ENCODE measurements around the gene NHEJ1. TPM values are rescaled to one million over a fixed set of nuclear protein-coding genes. Genes with fewer than 3 reads are reported as not detected.

The NHEJ1 gene
- total and polyA plus RNA-seq, 2 of the 13 experiments (the other 11 are each of a cell fraction or from before 2014, with no cell fraction given) = 30.0 to 30.7 TPM

GRCh38 chr2:219056896-219057708 is 103.5 kb downstream of the NHEJ1 start:
- Histone ChIP-seq H3K36me3 (replicated peaks in 1 of 2; ENCODE audit: control insufficient read depth in 1 of 2, insufficient read depth in 2 of 2, low read length in 2 of 2) (no peaks in the 10 kb centered on the region), H3K4me1 (ENCODE audit: insufficient read depth, low read length) (peaks cover 23% of the 10 kb centered on the region), H3K79me2 (ENCODE audit: insufficient read depth, low read length) (no peaks in the 10 kb centered on the region), H3K27me3 (ENCODE audit: control insufficient read depth in 1 of 2, insufficient read depth in 2 of 2, low read length in 2 of 2) (peaks cover 14 to 33% of the 10 kb centered on the region in 2 experiments; a peak in 4 of 5 replicates), H3K9me3 (ENCODE audit: low read length) (no peaks in the 10 kb centered on the region), H2AFZ (ENCODE audit: low read length) (no peak overlapping the region), H4K20me1 (ENCODE audit: insufficient read depth, low read length) (peaks cover 10% of the 10 kb centered on the region; the same call in 1 of the 2 replicates), H3K4me3 (replicated peaks in 1 of 3; ENCODE audit: insufficient read depth in 1 of 3, low read depth in 2 of 3, low read length in 3 of 3) (no peak overlapping the region), H3K27ac (ENCODE audit: extremely low read length, insufficient read depth, low read length) (no peak overlapping the region), H3K9ac (ENCODE audit: insufficient read depth, low read depth, low read length) (no peak overlapping the region), H3K4me2 (ENCODE audit: low read depth, low read length) (no peak overlapping the region)
- ChIA-PET POLR2A (no interaction called here), CTCF (ENCODE audit: low intra/inter-chr PET ratio, low total read pairs) (interaction anchor here (0.6 to 4.3 kb wide), 9 partner anchors 16 to 242 kb away, joined by 3 to 82 read pairs (median 5); partner anchors contain the start of gene NHEJ1)
- in situ Hi-C loops (cut with HindIII; ENCODE audit: extremely low pct_ligation_motif_present, low pct_unique_long_range_greater_than_20kb) (loop anchor here (5.0 kb wide), 2 partner anchors 60 to 100 kb away; no protein-coding TSS in a partner anchor), intact Hi-C loops (cut with micrococcal nuclease; ENCODE audit: unreplicated experiment) (loop anchor here (5.0 kb wide), 1 partner anchor 240 kb away; no protein-coding TSS in a partner anchor)
- FAIRE-seq = no peak
- no peak for DNase-seq (ENCODE audit: low spot score)
- no peak for ATAC-seq
- TF ChIP-seq RBFOX2 (IDR thresholded peaks at IDR 0.05; ENCODE audit: low read depth, low read length) = peak; percentile 28; the same call in 1 of the 2 replicates
- TF ChIP-seq CBFB (CRISPR knock-in tag; IDR thresholded peaks at IDR 0.05) = no peak
- no peak for TF ChIP-seq ZNF207 (IDR thresholded peaks at IDR 0.05; ENCODE audit: borderline replicate concordance)
- 86% methylated on average over 36 of the region's 40 CpGs for WGBS (ENCODE audit: low lambda C conversion rate)
- no TSS peak for BruUV-seq (replicated peaks)

DNA sequence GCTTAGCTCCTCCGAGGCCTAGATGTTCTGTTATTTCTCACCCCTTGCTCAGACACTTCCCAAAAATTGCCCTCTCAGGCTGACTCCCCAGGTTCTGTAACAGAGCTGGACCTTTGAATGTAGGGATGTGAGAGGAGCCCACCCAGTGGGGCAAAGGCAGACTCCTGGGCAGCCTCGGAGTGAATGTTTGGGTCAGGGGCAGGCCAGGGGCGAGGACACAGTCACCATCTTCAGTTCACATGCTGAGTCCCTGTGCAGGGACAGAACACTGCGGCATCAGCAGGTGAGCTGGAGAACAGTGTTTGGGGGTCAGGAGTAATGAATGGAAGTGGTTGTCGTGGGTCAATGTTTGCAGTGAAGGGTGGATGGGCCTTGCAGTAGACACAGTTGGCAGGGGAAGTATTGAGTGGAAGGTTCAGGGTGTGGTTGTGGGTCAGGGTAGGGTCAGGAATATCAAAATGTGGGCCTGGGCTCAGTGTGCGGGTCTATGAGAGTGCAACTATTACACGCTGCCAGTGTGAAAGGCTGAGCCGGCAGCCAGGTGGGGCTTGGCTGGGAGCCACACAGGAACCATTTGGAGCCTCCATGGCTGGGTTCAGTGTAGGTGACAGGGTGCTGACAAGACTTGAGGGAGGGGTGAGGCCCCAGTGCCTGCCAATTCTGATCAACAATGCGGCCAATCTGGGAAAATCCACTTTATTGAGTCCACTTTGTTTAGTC is 104.3 kb downstream of the NHEJ1 start:
- no peaks in the 10 kb centered on the region for H3K9me3 ChIP-seq (ENCODE audit: low read length)
- H2AFZ ChIP-seq (ENCODE audit: low read length) = no peak overlapping the region
- no peaks in the 10 kb centered on the region for H3K79me2 ChIP-seq (ENCODE audit: insufficient read depth, low read length)
- no peaks in the 10 kb centered on the region for H3K36me3 ChIP-seq (replicated peaks in 1 of 2; ENCODE audit: control insufficient read depth in 1 of 2, insufficient read depth in 2 of 2, low read length in 2 of 2)
- ChIA-PET CTCF (ENCODE audit: low intra/inter-chr PET ratio, low total read pairs) (interaction anchor here (3.7 to 4.3 kb wide), 2 partner anchors 62 to 98 kb away, joined by 56 to 82 read pairs; no protein-coding TSS in a partner anchor), POLR2A (no interaction called here)
- WGBS (ENCODE audit: low lambda C conversion rate) = 70% methylated on average over 9 of the region's 9 CpGs
- ATAC-seq (no peak), FAIRE-seq (no peak), DNase-seq (ENCODE audit: low spot score) (no peak)
- in situ Hi-C loops (cut with HindIII; ENCODE audit: extremely low pct_ligation_motif_present, low pct_unique_long_range_greater_than_20kb) (loop anchor here (5.0 kb wide), 2 partner anchors 61 to 101 kb away; no protein-coding TSS in a partner anchor), intact Hi-C loops (cut with micrococcal nuclease; ENCODE audit: unreplicated experiment) (loop anchor here (5.0 kb wide), 1 partner anchor 241 kb away; no protein-coding TSS in a partner anchor)
- H3K27ac ChIP-seq (ENCODE audit: extremely low read length, insufficient read depth, low read length) = no peak overlapping the region
- no TSS peak for BruUV-seq (replicated peaks)
- no peak overlapping the region for H3K4me2 ChIP-seq (ENCODE audit: low read depth, low read length)
- H4K20me1 ChIP-seq (ENCODE audit: insufficient read depth, low read length) = peaks cover 10% of the 10 kb centered on the region; the same call in 1 of the 2 replicates
- H3K27me3 ChIP-seq (ENCODE audit: control insufficient read depth in 1 of 2, insufficient read depth in 2 of 2, low read length in 2 of 2) = peaks cover 14 to 25% of the 10 kb centered on the region in 2 experiments; a peak in 4 of 5 replicates
- no peak overlapping the region for H3K9ac ChIP-seq (ENCODE audit: insufficient read depth, low read depth, low read length)
- H3K4me1 ChIP-seq (ENCODE audit: insufficient read depth, low read length) = peaks cover 23% of the 10 kb centered on the region
- no peak overlapping the region for H3K4me3 ChIP-seq (replicated peaks in 1 of 3; ENCODE audit: insufficient read depth in 1 of 3, low read depth in 2 of 3, low read length in 3 of 3)
- TF ChIP-seq RFX1 (IDR thresholded peaks at IDR 0.05) (no peak), MTA1 (CRISPR knock-in tag; IDR thresholded peaks at IDR 0.05; ENCODE audit: borderline replicate concordance) (no peak), SMAD9 (CRISPR knock-in tag; IDR thresholded peaks at IDR 0.05) (no peak), HOMEZ (CRISPR knock-in tag; IDR thresholded peaks at IDR 0.05; ENCODE audit: low read depth) (no peak), SP1 (IDR thresholded peaks at IDR 0.05) (no peak), SP1 (CRISPR knock-in tag; IDR thresholded peaks at IDR 0.05) (no peak), SP140L (CRISPR knock-in tag; IDR thresholded peaks at IDR 0.05; ENCODE audit: borderline replicate concordance) (no peak), PPARG (CRISPR knock-in tag; conservative IDR thresholded peaks at IDR 0.05) (no peak), GABPA (IDR thresholded peaks at IDR 0.05; ENCODE audit: low read depth, low read length) (no peak), GABPA (CRISPR knock-in tag; IDR thresholded peaks at IDR 0.05; ENCODE audit: low read depth) (no peak), RBM39 (IDR thresholded peaks at IDR 0.05; ENCODE audit: low read depth, low read length, poor library complexity, severe bottlenecking) (no peak)
- TF ChIP-seq, protein P1, sequence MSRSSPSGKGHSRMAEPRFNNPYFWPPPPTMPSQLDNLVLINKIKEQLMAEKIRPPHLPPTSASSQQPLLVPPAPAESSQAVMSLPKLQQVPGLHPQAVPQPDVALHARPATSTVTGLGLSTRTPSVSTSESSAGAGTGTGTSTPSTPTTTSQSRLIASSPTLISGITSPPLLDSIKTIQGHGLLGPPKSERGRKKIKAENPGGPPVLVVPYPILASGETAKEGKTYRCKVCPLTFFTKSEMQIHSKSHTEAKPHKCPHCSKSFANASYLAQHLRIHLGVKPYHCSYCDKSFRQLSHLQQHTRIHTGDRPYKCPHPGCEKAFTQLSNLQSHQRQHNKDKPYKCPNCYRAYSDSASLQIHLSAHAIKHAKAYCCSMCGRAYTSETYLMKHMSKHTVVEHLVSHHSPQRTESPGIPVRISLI (CRISPR knock-in tag; IDR thresholded peaks at IDR 0.05; ENCODE audit: borderline replicate concordance) = no peak

Measured in HepG2 (cell line).